Upper lobe of left lung (tissue), 6 donors: Measurements from ENCODE around the gene SP5. TPM values are rescaled to one million over a fixed set of nuclear protein-coding genes. Genes with fewer than 3 reads are reported as not detected.

Experiments used
- ATAC-seq, 2 donors: fragments of 200-7000 bp; cut with Tn5 transposase; one replicate each; pipeline ENCODE4 v1.9.1; 2022; ENCODE audit warnings: mild to moderate bottlenecking in 2 of 2, moderate library complexity in 2 of 2; ENCODE audit not compliant: low FRiP score in 2 of 2
- DNase-seq, 2 donors: peaks; one replicate each; pipeline ENCODE4 v3.0.0-alpha.2; 2019 to 2020
- H3K27ac ChIP-seq, 4 donors: fragments of 200-600 bp; sonication (generic); one replicate each; pipeline ENCODE4 v1.5.1; 2016 to 2019
- H3K27me3 ChIP-seq, 4 donors: fragments of 200-600 bp; sonication (generic); one replicate each; pipeline ENCODE4 v1.5.1; 2017 to 2019
- H3K36me3 ChIP-seq, 4 donors: fragments of 200-600 bp; sonication (generic); one replicate each; pipeline ENCODE4 v1.5.1; 2016 to 2019
- H3K4me1 ChIP-seq, 4 donors: fragments of 200-600 bp; sonication (generic); one replicate each; pipeline ENCODE4 v1.5.1; 2018 to 2019
- H3K4me3 ChIP-seq, 4 donors: fragments of 200-600 bp; sonication (generic); one replicate each; pipeline ENCODE4 v1.5.1; 2017 to 2019; ENCODE audit warnings: mild to moderate bottlenecking in 2 of 4, moderate library complexity in 1 of 4
- H3K9me3 ChIP-seq, 4 donors: fragments of 200-600 bp; sonication (generic); one replicate each; pipeline ENCODE4 v1.5.1; 2018 to 2019
- EP300 ChIP-seq, 4 donors: sonication (generic); formaldehyde crosslinking; IDR thresholded peaks; one replicate each; pipeline ENCODE4 v1.5.1; 2017; ENCODE audit warnings: antibody characterized with exemption in 4 of 4, control low read depth in 2 of 4
- POLR2A ChIP-seq, 4 donors: fragments of 450-650 bp; IDR thresholded peaks; one replicate each; pipeline ENCODE4 v1.5.1; 2016 to 2017; ENCODE audit warnings: antibody characterized with exemption in 4 of 4, mild to moderate bottlenecking in 2 of 4
- POLR2AphosphoS5 ChIP-seq, 2 donors: sonication (generic); formaldehyde crosslinking; IDR thresholded peaks; one replicate each; pipeline ENCODE4 v1.5.1; 2017; ENCODE audit warnings: antibody characterized with exemption in 2 of 2
- WGBS, 2 donors: methylation state at CpG; one replicate each; pipeline ENCODE4 v1.1.5; 2017 to 2018; 5-methylcytosine and 5-hydroxymethylcytosine counted together
- total RNA-seq, 6 donors: library from RNA; depleted of rRNA in 4 of 6; stranded (reverse); fragments of >200 nt in 4 of 6; gene quantifications; one replicate each; pipeline versions ENCODE4 v1.1.0 to v1.2.1, GENCODE V29; 2016 to 2021
- TF ChIP-seq, protein P1 (sequence below), 6 experiments: fragments of 450-650 bp in 4 of 6; fragments of 200-600 bp in 2 of 6; sonication (generic) in 2 of 6; IDR thresholded peaks; one replicate each; pipeline ENCODE4 v1.5.1; 2016 to 2019; ENCODE audit warnings: antibody characterized with exemption in 6 of 6
- donor health status: DM: no; HTN: no; CAD: no; lungs with moderate emphysema.
- donor health status: DM: no; HTN: yes; CAD: no; lungs with severe emphysema.

SP5 gene
- total RNA-seq, 6 donors from 2014 or later = 1.5 to 6.6 (median 4.4) TPM

DNA sequence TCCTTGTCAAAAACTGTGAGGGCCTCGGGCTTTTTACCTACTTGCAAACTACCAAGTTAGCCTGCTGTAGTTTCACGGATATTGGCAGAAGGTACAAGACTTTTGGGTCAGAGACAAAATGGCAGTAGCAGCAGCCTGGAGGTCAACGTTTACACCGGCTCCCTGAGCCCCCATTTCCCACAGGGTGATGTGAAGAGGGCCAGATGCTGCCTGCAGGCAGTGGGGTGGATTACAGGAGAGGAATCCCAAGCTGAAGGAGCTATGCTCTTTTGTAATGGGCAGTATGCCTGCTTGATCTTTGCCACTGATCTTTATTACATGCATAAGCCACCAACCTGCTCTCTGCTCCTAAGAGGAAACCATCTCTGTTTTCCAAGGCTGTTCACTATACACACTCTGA lies 29.5 kb upstream of the SP5 start:
- Histone ChIP-seq H3K36me3 (no peaks in the 10 kb centered on the region), H3K27me3 (no peaks in the 10 kb centered on the region), H3K27ac (no peak overlapping the region), H3K4me3 (no peak overlapping the region), H3K4me1 (no peaks in the 10 kb centered on the region), H3K9me3 (no peaks in the 10 kb centered on the region)
- WGBS, 2 donors = 66 to 69% methylated on average over 4 of the region's 4 CpGs
- TF ChIP-seq, protein P1, sequence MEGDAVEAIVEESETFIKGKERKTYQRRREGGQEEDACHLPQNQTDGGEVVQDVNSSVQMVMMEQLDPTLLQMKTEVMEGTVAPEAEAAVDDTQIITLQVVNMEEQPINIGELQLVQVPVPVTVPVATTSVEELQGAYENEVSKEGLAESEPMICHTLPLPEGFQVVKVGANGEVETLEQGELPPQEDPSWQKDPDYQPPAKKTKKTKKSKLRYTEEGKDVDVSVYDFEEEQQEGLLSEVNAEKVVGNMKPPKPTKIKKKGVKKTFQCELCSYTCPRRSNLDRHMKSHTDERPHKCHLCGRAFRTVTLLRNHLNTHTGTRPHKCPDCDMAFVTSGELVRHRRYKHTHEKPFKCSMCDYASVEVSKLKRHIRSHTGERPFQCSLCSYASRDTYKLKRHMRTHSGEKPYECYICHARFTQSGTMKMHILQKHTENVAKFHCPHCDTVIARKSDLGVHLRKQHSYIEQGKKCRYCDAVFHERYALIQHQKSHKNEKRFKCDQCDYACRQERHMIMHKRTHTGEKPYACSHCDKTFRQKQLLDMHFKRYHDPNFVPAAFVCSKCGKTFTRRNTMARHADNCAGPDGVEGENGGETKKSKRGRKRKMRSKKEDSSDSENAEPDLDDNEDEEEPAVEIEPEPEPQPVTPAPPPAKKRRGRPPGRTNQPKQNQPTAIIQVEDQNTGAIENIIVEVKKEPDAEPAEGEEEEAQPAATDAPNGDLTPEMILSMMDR (IDR thresholded peaks at IDR 0.05) = no peak
- TF ChIP-seq POLR2AphosphoS5 (IDR thresholded peaks at IDR 0.05) = no peak
- TF ChIP-seq POLR2A (IDR thresholded peaks at IDR 0.05) = no peak
- no peak for TF ChIP-seq EP300 (IDR thresholded peaks at IDR 0.05)
- DNase-seq (no peak), ATAC-seq (no peak)

- H3K27ac ChIP-seq = no peak overlapping the region
- H3K9me3 ChIP-seq = no peaks in the 10 kb centered on the region
- H3K4me1 ChIP-seq = no peaks in the 10 kb centered on the region
- H3K4me3 ChIP-seq = no peak overlapping the region
- TF ChIP-seq POLR2AphosphoS5 (IDR thresholded peaks at IDR 0.05) (no peak), EP300 (IDR thresholded peaks at IDR 0.05) (no peak), POLR2A (IDR thresholded peaks at IDR 0.05) (no peak)
- TF ChIP-seq, protein P1 (IDR thresholded peaks at IDR 0.05) = no peak
- ATAC-seq = no peak
- no peaks in the 10 kb centered on the region for H3K36me3 ChIP-seq
- no peaks in the 10 kb centered on the region for H3K27me3 ChIP-seq
- 88 to 89% methylated on average over 5 of the region's 5 CpGs for WGBS, 2 donors
- no peak for DNase-seq
Observed at GRCh38 chr2:170689481-170689880, 25.7 kb upstream of the SP5 start.

DNA sequence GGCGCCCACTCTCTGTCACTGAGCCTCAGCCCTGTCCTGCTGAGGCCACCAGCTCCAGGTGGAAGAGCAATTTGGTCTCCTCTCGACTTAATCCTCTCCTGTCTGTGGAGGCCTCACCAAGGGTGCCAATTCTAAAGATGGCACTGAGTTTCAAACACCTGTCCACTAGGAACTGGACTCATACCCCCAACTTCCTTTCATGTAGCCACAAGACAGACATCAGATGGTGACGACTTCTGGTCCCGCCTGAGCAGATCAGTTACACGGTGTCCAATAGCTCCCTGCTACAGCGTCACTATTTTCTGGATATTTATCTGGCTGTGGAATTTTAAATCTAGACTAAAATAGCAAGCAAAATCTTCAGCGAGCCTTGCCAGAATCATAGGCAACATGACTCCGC lies 24.5 kb upstream of the SP5 start:
- Histone ChIP-seq H3K36me3 (no peaks in the 10 kb centered on the region), H3K4me1 (no peaks in the 10 kb centered on the region), H3K27ac (no peak overlapping the region), H3K9me3 (no peaks in the 10 kb centered on the region), H3K4me3 (no peak overlapping the region), H3K27me3 (no peaks in the 10 kb centered on the region)
- DNase-seq (no peak), ATAC-seq (no peak)
- no peak for TF ChIP-seq POLR2A (IDR thresholded peaks at IDR 0.05)
- TF ChIP-seq POLR2AphosphoS5 (IDR thresholded peaks at IDR 0.05) = no peak
- TF ChIP-seq, protein P1 (IDR thresholded peaks at IDR 0.05) = no peak
- no peak for TF ChIP-seq EP300 (IDR thresholded peaks at IDR 0.05)
- 79 to 84% methylated on average over 8 of the region's 8 CpGs for WGBS, 2 donors

- Histone ChIP-seq H3K27me3 (no peaks in the 10 kb centered on the region), H3K36me3 (no peaks in the 10 kb centered on the region), H3K9me3 (no peaks in the 10 kb centered on the region), H3K4me1 (no peaks in the 10 kb centered on the region), H3K4me3 (no peak overlapping the region), H3K27ac (no peak overlapping the region)
- WGBS, 2 donors = 77 to 81% methylated on average over 8 to 11 of the region's 11 CpGs
- TF ChIP-seq POLR2A (IDR thresholded peaks at IDR 0.05) (no peak), POLR2AphosphoS5 (IDR thresholded peaks at IDR 0.05) (no peak), EP300 (IDR thresholded peaks at IDR 0.05) (no peak)
- TF ChIP-seq, protein P1 (IDR thresholded peaks at IDR 0.05) = no peak
- ATAC-seq (no peak), DNase-seq (no peak)
Observed at GRCh38 chr2:170694316-170694715, 20.8 kb upstream of the SP5 start.
